ENCODE measurements around the gene ZFP91. TPM values are rescaled to one million over a fixed set of nuclear protein-coding genes. Genes with fewer than 3 reads are reported as not detected.

ZFP91 gene
- total and polyA plus RNA-seq, 2 of the 13 experiments (the other 11 are each of a cell fraction or from before 2014, with no cell fraction given), result 13.5 to 38.6 TPM

- peak; percentile 97 for TF ChIP-seq ZNF639 (CRISPR knock-in tag; conservative IDR thresholded peaks at IDR 0.05)
- TF ChIP-seq ZNF513 (CRISPR knock-in tag; conservative IDR thresholded peaks at IDR 0.05), result no peak
- TF ChIP-seq HMGXB4 (CRISPR knock-in tag; IDR thresholded peaks at IDR 0.05; ENCODE audit: borderline replicate concordance in 1 of 2, low read depth in 1 of 2), result no peak; a peak in 2 of 4 replicates
- peak; percentile 60 for TF ChIP-seq ETV5 (CRISPR knock-in tag; IDR thresholded peaks at IDR 0.05; ENCODE audit: borderline replicate concordance)
- no peak for TF ChIP-seq ZNF564 (CRISPR knock-in tag; IDR thresholded peaks at IDR 0.05)
- no peak for TF ChIP-seq SATB2 (CRISPR knock-in tag; IDR thresholded peaks at IDR 0.05)
- TF ChIP-seq CREBL2 (CRISPR knock-in tag; IDR thresholded peaks at IDR 0.05; ENCODE audit: borderline replicate concordance), result no peak
- no peak for TF ChIP-seq CEBPG (CRISPR knock-in tag; IDR thresholded peaks at IDR 0.05)
- no peak for TF ChIP-seq ZNF766 (CRISPR knock-in tag; IDR thresholded peaks at IDR 0.05; ENCODE audit: borderline replicate concordance)
- TF ChIP-seq POLR2AphosphoS5 (IDR thresholded peaks at IDR 0.05; ENCODE audit: low read depth, low read length), result no peak
- TF ChIP-seq ZXDC (CRISPR knock-in tag; IDR thresholded peaks at IDR 0.05), result no peak
- no peak for TF ChIP-seq ZNF30 (CRISPR knock-in tag; IDR thresholded peaks at IDR 0.05)
- no peak for TF ChIP-seq ZNF496 (CRISPR knock-in tag; IDR thresholded peaks at IDR 0.05; ENCODE audit: insufficient replicate concordance)
- TF ChIP-seq MLXIP (CRISPR knock-in tag; IDR thresholded peaks at IDR 0.05; ENCODE audit: borderline replicate concordance), result 0 out of 2 replicates have a peak, but pooled peaks have one; percentile 45
- TF ChIP-seq SP140L (CRISPR knock-in tag; IDR thresholded peaks at IDR 0.05; ENCODE audit: borderline replicate concordance), result no peak
- TF ChIP-seq ATF5 (CRISPR knock-in tag; IDR thresholded peaks at IDR 0.05; ENCODE audit: low read depth), result no peak
Observed at GRCh38 chr11:58578136-58578634, 678 bp upstream of the ZFP91 start (continued).
